PFSK-1 (cell line): ENCODE data around the gene XRCC3.

Experiments
- FOXP2 ChIP-seq: optimal IDR thresholded peaks from 2 replicates; pipeline ENCODE3; 2011; ENCODE audit warnings: borderline replicate concordance, control low read depth, inconsistent platforms; ENCODE audit not compliant: insufficient read depth; ENCODE audit errors: extremely low read length, extremely low read depth
- POLR2AphosphoS5 ChIP-seq: IDR thresholded peaks from 2 replicates; pipeline ENCODE4 v1.6.1; 2012; ENCODE audit warnings: low read depth, mild to moderate bottlenecking, control low read depth, low read length, moderate library complexity
- REST ChIP-seq, 2 experiments: IDR thresholded peaks; 2 replicates each; pipeline versions ENCODE4 v1.6.1 to v1.8.0; 2011 to 2012; ENCODE audit warnings: low read depth in 2 of 2, low read length in 2 of 2, control low read depth in 1 of 2, inconsistent platforms in 1 of 2, mild to moderate bottlenecking in 1 of 2, moderate library complexity in 1 of 2; ENCODE audit not compliant: insufficient read depth in 1 of 2
- SIN3A ChIP-seq: IDR thresholded peaks from 2 replicates; pipeline ENCODE4 v1.6.1; 2012; ENCODE audit warnings: mild to moderate bottlenecking, low read length, moderate library complexity, borderline replicate concordance; ENCODE audit not compliant: insufficient read depth
- TAF1 ChIP-seq: IDR thresholded peaks from 2 replicates; pipeline ENCODE4 v1.6.1; 2012; ENCODE audit warnings: low read length, control low read depth, borderline replicate concordance; ENCODE audit not compliant: insufficient read depth

XRCC3 gene

GRCh38 chr14:103739466-103739792 lies 24.2 kb upstream of the XRCC3 start:
- TF ChIP-seq TAF1 (no peak), POLR2AphosphoS5 (no peak), SIN3A (no peak), FOXP2 (no peak), REST (IDR thresholded peaks at IDR 0.05; ENCODE audit: insufficient read depth in 1 of 2, low read depth in 2 of 2, low read length in 2 of 2) (no peak)

GRCh38 chr14:103738701-103739451 lies 23.6 kb upstream of the XRCC3 start:
- TF ChIP-seq REST (IDR thresholded peaks at IDR 0.05; ENCODE audit: insufficient read depth in 1 of 2, low read depth in 2 of 2, low read length in 2 of 2) (no peak), SIN3A (no peak), POLR2AphosphoS5 (no peak), FOXP2 (no peak), TAF1 (no peak)

GRCh38 chr14:103738166-103738565 lies 22.9 kb upstream of the XRCC3 start:
- TF ChIP-seq TAF1, result no peak
- TF ChIP-seq POLR2AphosphoS5, result no peak
- TF ChIP-seq FOXP2, result no peak
- no peak for TF ChIP-seq REST (IDR thresholded peaks at IDR 0.05; ENCODE audit: insufficient read depth in 1 of 2, low read depth in 2 of 2, low read length in 2 of 2)
- TF ChIP-seq SIN3A, result no peak

- TF ChIP-seq TAF1 (no peak), POLR2AphosphoS5 (no peak), SIN3A (no peak), FOXP2 (no peak), REST (IDR thresholded peaks at IDR 0.05; ENCODE audit: insufficient read depth in 1 of 2, low read depth in 2 of 2, low read length in 2 of 2) (no peak)
Measured at GRCh38 chr14:103737432-103738045, 22.3 kb upstream of the XRCC3 start.
